Endothelial cell of umbilical vein (primary cell): ENCODE results near the gene DHX35.

ENCODE experiments used
- CTCF ChIP-seq, 2 donors: IDR thresholded peaks; 1 replicate in 1 of 2; 2 replicates in 1 of 2; pipeline ENCODE4 v1.5.1; 2011; ENCODE audit warnings: low read length in 2 of 2, mild to moderate bottlenecking in 2 of 2, moderate library complexity in 2 of 2, control low read depth in 1 of 2, inconsistent platforms in 1 of 2, low read depth in 1 of 2; ENCODE audit not compliant: insufficient read depth in 1 of 2; ENCODE audit errors: extremely low read depth in 1 of 2
- EZH2 ChIP-seq: IDR thresholded peaks from 2 replicates; pipeline ENCODE4 v1.6.1; 2012; ENCODE audit warnings: borderline replicate concordance, low read depth, mild to moderate bottlenecking, moderate library complexity, low read length, inconsistent platforms; ENCODE audit not compliant: severe bottlenecking

- TF ChIP-seq EZH2 (no peak), CTCF (IDR thresholded peaks at IDR 0.05; ENCODE audit: extremely low read depth in 1 of 2, insufficient read depth in 1 of 2, low read depth in 1 of 2, low read length in 2 of 2) (no peak)
Measured at GRCh38 chr20:39042279-39043150, 80.4 kb downstream of the DHX35 start.
